RWPE1 (cell line): ENCODE measurements around the gene PPP3CB.
A peak's percentile ranks its signal among the peaks of the same experiment; 100 is the strongest.
"Not testable (repeated sequence)": the region's sequence is repeated elsewhere in the genome, so short reads cannot be mapped to it uniquely, and the experiment has no call there.

Experiments
- CTCF ChIA-PET: fragments of 350-600 bp; sonication (Branson Sonifier 250); formaldehyde crosslinking; extraction: SDS; loops from one replicate; lab custom pipeline; 2021; lab: Yijun Ruan, JAX
- POLR2A ChIA-PET: fragments of 400-600 bp; formaldehyde crosslinking; extraction: SDS; loops from one replicate; lab custom pipeline; 2020; ENCODE audit warnings: antibody characterized with exemption; ENCODE audit not compliant: low non-redundant PET; lab: Yijun Ruan, JAX
- DNase-seq: peaks from one replicate; pipeline ENCODE4 v3.0.0; 2012; ENCODE audit warnings: low spot score
- H3K27ac ChIP-seq: fragments of 450-650 bp; 2 replicates; pipeline ENCODE4 v1.5.1; 2017
- CTCF ChIP-seq: fragments of 450-650 bp; conservative IDR thresholded peaks from 2 replicates; pipeline ENCODE4 v1.5.1; 2017; ENCODE audit warnings: low read depth, mild to moderate bottlenecking

The PPP3CB gene

GRCh38 chr10:73401636-73402035, 94.2 kb downstream of the PPP3CB start:
- no peak overlapping the region for H3K27ac ChIP-seq
- ChIA-PET POLR2A (no interaction called here), CTCF (interaction anchor here (0.6 kb wide), 1 partner anchor 10 kb away, joined by 3 read pairs; no protein-coding TSS in a partner anchor)
- DNase-seq: no peak
- TF ChIP-seq CTCF: no peak

- CTCF ChIA-PET: no interaction called here
- H3K27ac ChIP-seq: no peak overlapping the region
- TF ChIP-seq CTCF: no peak
- POLR2A ChIA-PET: no interaction called here
- DNase-seq: no peak
Measured at GRCh38 chr10:73399063-73399462, 96.8 kb downstream of the PPP3CB start.

GRCh38 chr10:73398024-73398423, 97.8 kb downstream of the PPP3CB start:
- no peak for TF ChIP-seq CTCF
- DNase-seq: peak; percentile 13
- ChIA-PET POLR2A (no interaction called here), CTCF (interaction anchor here (1.1 kb wide), 1 partner anchor 12 kb away, joined by 3 read pairs; no protein-coding TSS in a partner anchor)
- no peak overlapping the region for H3K27ac ChIP-seq

GRCh38 chr10:73394325-73394724, 101.5 kb downstream of the PPP3CB start:
- POLR2A ChIA-PET, DNase-seq, CTCF ChIA-PET, H3K27ac ChIP-seq: not testable (repeated sequence)

- DNase-seq: no peak
- no peak for TF ChIP-seq CTCF
- ChIA-PET POLR2A (no interaction called here), CTCF (interaction anchor here (0.6 to 0.7 kb wide), 2 partner anchors 18 to 125 kb away, joined by 3 to 4 read pairs; no protein-coding TSS in a partner anchor)
- no peak overlapping the region for H3K27ac ChIP-seq
Measured at GRCh38 chr10:73388228-73388627, 107.6 kb downstream of the PPP3CB start.

GRCh38 chr10:73386583-73386982, 109.2 kb downstream of the PPP3CB start:
- ChIA-PET POLR2A (interaction anchor here (0.6 kb wide), 1 partner anchor 242 kb away, joined by 4 read pairs; no protein-coding TSS in a partner anchor), CTCF (interaction anchor here (1.2 kb wide), 1 partner anchor 11 kb away, joined by 3 read pairs; no protein-coding TSS in a partner anchor)
- no peak overlapping the region for H3K27ac ChIP-seq
- TF ChIP-seq CTCF: no peak
- no peak for DNase-seq
